IPS-18a (cell line): Measurements from ENCODE around the gene RAB6B.

Source experiments
- H3K27ac ChIP-seq: one replicate; pipeline ENCODE4 v1.5.1; 2013; ENCODE audit warnings: low read length
- H3K27me3 ChIP-seq: one replicate; pipeline ENCODE4 v1.6.1; 2013; ENCODE audit warnings: mild to moderate bottlenecking, low read length; ENCODE audit not compliant: control insufficient read depth, insufficient read depth
- H3K36me3 ChIP-seq: one replicate; pipeline ENCODE4 v1.6.1; 2013; ENCODE audit warnings: low read depth, low read length; ENCODE audit not compliant: control insufficient read depth
- H3K4me1 ChIP-seq: one replicate; pipeline ENCODE4 v1.6.1; 2013; ENCODE audit warnings: low read depth, low read length; ENCODE audit not compliant: control insufficient read depth
- H3K4me3 ChIP-seq: one replicate; pipeline ENCODE4 v1.5.1; 2013; ENCODE audit warnings: low read length
- H3K9ac ChIP-seq: one replicate; pipeline ENCODE4 v1.6.1; 2013; ENCODE audit warnings: mild to moderate bottlenecking, low read length, moderate library complexity
- H3K9me3 ChIP-seq: one replicate; pipeline ENCODE4 v1.6.1; 2013; ENCODE audit warnings: low read depth, low read length; ENCODE audit not compliant: control insufficient read depth

RAB6B gene

DNA sequence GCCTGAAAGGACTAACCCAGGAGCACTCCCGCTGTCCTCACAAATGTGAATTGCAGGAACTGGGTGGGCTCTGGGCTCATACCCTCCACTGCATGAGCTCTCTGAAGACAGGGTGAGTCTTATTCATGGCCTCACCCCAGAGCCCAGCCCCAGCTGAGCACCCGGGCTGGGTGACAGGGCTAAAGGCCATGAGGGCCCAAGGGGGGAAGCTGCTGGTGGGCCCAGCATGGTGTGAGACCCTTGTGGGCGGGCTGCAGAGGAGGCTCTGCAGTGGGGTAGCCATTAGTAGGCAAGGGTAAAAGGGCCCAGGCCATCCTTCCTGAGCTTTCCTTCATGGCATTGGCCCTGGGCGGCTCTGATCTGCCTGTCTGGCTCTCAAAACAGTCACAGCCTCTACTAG lies 59.7 kb downstream of the RAB6B start:
- Histone ChIP-seq H3K27ac (no peak overlapping the region), H3K4me1 (no peaks in the 10 kb centered on the region), H3K4me3 (no peak overlapping the region), H3K9me3 (no peaks in the 10 kb centered on the region), H3K27me3 (no peaks in the 10 kb centered on the region), H3K36me3 (no peaks in the 10 kb centered on the region), H3K9ac (no peak overlapping the region)

DNA sequence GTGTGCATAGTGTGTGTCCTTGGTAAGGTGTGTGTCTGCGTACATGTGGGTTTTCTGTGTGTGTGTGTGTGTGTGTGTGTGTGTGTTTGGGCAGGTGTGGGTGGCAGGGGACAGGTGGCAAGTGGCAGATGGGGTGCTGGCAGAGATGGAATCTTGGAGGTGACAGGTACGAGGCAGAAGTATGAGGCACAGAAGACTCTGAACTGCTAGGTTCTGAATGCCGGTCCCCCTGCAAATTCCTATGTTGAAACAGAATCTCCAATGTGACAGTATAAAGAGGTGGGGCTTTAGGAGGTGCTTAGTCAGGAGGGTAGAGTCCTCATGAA lies 60.3 kb downstream of the RAB6B start:
- H3K27ac ChIP-seq, result no peak overlapping the region
- H3K9ac ChIP-seq, result no peak overlapping the region
- no peak overlapping the region for H3K4me3 ChIP-seq
- no peaks in the 10 kb centered on the region for H3K4me1 ChIP-seq
- no peaks in the 10 kb centered on the region for H3K27me3 ChIP-seq
- no peaks in the 10 kb centered on the region for H3K36me3 ChIP-seq
- no peaks in the 10 kb centered on the region for H3K9me3 ChIP-seq

DNA sequence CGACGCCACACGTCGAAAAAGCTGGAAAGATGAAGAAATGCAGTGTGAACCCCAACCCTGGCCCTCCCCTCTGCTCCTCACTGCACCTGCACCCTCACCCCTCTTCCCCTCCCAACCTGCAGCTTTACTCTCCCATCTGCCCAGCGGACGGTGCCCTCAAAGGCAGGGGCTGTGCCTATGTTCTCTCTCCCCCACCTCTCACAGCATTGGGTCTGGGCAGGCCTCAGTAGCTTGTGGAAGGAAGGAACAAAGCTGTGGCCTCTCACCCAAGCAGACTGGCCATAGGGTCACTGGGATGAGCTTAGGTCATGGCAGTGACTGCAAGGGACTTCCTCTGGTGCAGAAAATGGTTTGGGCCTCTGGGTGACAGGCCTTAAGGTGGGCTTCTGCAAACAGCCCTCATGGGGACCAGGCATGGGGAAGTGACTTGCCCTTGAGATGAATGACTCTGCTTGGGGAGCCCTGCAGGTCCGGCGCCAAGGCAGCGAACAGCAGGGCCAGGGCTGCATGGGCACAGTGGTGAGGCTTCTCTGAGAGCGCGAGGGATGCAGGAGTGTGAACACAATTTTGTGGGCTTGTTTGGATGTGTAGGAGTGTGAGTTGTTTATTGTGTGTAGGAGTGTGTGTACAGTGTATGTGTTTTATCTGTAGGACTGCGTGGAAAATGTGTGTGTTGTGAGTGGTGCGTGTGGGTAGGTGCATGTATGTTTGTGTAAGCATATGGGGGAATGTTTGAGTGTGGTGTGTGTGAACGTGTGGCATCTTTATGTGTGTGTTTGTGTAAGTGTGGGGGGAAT lies 60.9 kb downstream of the RAB6B start:
- Histone ChIP-seq H3K4me3 (no peak overlapping the region), H3K27me3 (no peaks in the 10 kb centered on the region), H3K9ac (no peak overlapping the region), H3K36me3 (no peaks in the 10 kb centered on the region), H3K27ac (no peak overlapping the region), H3K4me1 (no peaks in the 10 kb centered on the region), H3K9me3 (no peaks in the 10 kb centered on the region)

DNA sequence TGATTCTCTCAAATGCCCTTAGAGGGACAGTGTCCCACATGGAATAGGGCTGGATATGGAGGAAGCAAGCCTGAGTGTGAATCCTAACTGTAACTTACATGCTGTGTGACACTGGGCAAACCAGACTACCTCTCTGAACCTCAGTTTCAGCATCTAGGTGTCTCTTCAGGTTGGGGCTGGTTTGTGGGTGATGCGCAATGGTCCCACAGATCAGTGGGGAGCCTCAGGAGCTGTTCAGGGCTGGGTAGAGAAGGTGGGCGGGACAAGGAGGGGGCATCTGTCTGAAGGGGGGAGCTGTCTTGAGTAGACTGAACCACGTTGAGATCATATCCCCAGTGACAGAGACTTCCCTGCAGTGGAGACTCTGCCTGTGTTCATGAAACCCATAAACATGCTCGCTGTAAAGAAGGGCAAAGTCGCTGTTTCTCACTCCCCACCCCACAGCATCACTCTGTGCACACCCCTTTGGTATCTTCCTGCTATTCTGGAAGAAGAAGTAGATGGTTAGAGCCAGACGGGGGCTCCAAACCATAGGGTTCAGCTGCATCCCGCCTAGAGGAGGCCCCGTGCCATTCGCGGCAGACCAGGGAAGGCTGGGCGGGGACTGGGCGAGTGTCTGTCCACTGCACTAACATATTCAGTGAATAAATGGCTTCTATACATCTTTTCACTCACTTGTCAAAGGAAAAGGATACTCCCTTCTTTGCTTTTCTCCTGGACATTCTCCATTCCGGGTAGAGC lies 61.6 kb downstream of the RAB6B start:
- no peak overlapping the region for H3K9ac ChIP-seq
- H3K4me3 ChIP-seq, result no peak overlapping the region
- H3K36me3 ChIP-seq, result no peaks in the 10 kb centered on the region
- H3K9me3 ChIP-seq, result no peaks in the 10 kb centered on the region
- no peaks in the 10 kb centered on the region for H3K27me3 ChIP-seq
- no peaks in the 10 kb centered on the region for H3K4me1 ChIP-seq
- H3K27ac ChIP-seq, result no peak overlapping the region

DNA sequence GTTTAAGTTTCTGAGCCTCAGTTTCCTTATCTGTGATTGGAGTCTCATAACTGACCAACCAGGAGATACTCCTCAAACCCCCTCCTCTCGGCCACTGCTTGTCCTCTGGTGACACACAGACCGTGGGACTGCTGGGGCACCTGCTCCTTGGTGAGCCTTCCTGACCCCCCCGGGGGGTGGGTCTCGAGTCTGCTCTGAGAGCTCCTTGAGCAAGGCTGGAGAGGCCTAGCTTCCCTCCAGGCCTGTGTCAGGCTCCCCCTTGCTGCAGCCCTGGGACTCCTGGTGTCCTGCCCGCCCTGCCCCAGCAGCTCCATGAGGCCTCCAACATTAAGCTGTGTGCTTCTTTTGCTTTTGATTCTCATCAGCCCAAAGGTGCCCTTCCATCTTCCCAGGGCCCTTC lies 62.4 kb downstream of the RAB6B start:
- Histone ChIP-seq H3K9ac (no peak overlapping the region), H3K27ac (no peak overlapping the region), H3K27me3 (no peaks in the 10 kb centered on the region), H3K36me3 (no peaks in the 10 kb centered on the region), H3K4me3 (no peak overlapping the region), H3K9me3 (no peaks in the 10 kb centered on the region), H3K4me1 (no peaks in the 10 kb centered on the region)

DNA sequence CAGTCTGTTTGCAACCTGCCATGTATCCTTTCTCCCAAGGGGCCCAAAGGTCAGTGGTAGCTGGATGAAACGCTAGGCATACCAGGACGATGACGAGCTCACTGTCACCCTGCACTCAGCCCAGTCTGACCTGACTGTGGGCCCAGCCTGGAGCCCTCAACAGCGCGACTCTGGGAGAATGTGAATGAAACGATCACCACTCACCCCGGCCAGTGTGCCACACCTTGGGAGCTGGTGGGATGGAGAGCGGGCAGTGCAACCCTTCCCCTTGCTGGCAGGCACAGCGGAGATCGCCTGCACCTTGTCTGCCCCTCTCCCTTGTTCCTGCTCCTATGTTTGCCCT lies 62.9 kb downstream of the RAB6B start:
- no peak overlapping the region for H3K4me3 ChIP-seq
- H3K9me3 ChIP-seq, result no peaks in the 10 kb centered on the region
- H3K36me3 ChIP-seq, result no peaks in the 10 kb centered on the region
- H3K9ac ChIP-seq, result no peak overlapping the region
- no peaks in the 10 kb centered on the region for H3K4me1 ChIP-seq
- H3K27ac ChIP-seq, result no peak overlapping the region
- no peaks in the 10 kb centered on the region for H3K27me3 ChIP-seq

DNA sequence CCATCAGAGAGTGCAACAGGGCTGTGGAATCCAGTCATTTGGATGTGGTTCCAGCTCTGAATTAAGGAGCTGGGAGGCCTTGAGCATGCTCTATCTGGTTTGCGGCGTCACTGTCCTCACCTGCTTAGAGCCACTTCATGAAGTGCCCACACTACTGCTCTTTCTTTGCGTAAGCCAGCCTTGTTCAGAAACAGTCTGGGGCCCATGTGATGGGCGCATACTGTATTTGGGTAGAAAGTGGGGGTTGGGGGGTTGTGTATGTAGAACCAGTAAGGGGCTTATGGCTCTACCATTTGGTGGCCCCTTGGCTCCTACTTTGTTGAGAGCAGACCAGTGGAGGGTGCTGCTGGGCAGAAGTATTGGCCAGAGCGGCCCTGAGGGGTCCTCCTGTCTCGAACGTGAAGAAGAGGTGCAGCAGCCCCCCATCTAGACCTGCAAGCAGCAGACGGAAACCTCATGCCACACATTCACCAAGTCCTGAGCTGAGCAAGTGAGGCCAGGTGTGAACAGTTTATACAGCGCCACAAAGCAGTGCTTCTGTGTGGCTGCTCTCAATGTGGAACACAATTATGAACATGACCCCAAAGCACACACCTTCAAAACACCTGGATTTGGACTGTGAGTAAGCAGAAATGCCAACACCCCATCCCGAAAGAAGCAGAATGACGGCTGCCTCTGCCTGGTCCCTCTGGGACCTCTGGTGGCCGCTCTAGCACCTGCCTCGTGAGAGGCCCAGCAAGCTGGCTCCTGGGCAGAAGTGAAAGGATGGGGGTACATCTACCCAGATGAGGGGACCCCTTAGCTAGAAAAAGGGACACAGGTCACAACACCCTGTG lies 63.5 kb downstream of the RAB6B start:
- Histone ChIP-seq H3K27ac (no peak overlapping the region), H3K4me1 (no peaks in the 10 kb centered on the region), H3K27me3 (no peaks in the 10 kb centered on the region), H3K9ac (no peak overlapping the region), H3K4me3 (no peak overlapping the region), H3K36me3 (no peaks in the 10 kb centered on the region), H3K9me3 (no peaks in the 10 kb centered on the region)

DNA sequence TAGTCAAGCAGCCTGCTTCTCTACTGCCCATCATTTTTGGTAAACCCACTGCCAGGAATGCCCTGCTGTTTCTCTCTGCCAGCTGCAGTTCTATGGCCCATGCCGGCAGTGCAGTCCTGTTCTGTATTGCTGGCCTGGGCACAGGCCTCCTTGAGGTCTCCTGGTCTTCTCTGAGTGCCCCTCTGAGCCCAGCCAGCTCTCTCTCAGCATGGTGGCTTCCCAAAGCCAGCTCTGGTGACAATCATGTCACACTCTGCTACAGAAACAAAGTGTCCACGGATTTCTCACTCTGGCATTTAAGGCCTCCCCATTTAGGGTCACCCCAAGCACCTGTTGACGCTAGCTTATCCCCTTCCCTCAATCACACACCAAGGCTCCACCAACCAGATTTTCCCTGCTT lies 65.6 kb downstream of the RAB6B start:
- Histone ChIP-seq H3K9me3 (no peaks in the 10 kb centered on the region), H3K4me3 (no peak overlapping the region), H3K27ac (no peak overlapping the region), H3K36me3 (no peaks in the 10 kb centered on the region), H3K4me1 (no peaks in the 10 kb centered on the region), H3K27me3 (no peaks in the 10 kb centered on the region), H3K9ac (no peak overlapping the region)

DNA sequence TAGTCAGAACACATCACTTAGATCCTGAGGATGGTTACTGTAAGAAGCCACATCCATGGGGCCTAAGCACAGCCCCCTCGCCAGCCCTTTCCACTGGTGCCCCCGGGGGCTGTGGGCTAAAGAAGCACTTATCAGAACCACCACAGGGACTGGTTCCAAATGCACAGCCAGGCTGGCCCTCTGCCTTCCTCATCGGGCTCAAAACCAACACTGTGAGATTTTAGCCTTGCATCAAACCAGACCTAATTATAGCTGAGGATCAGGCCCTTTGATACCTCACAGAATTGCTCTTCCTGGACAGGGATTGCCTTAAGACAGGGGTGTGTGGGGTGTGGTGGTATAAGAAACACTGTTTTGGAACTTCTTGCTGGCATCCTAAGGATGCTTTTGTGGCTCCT lies 66.4 kb downstream of the RAB6B start:
- H3K27me3 ChIP-seq, result no peaks in the 10 kb centered on the region
- H3K9me3 ChIP-seq, result no peaks in the 10 kb centered on the region
- H3K27ac ChIP-seq, result no peak overlapping the region
- no peaks in the 10 kb centered on the region for H3K4me1 ChIP-seq
- no peak overlapping the region for H3K9ac ChIP-seq
- H3K4me3 ChIP-seq, result no peak overlapping the region
- H3K36me3 ChIP-seq, result no peaks in the 10 kb centered on the region

DNA sequence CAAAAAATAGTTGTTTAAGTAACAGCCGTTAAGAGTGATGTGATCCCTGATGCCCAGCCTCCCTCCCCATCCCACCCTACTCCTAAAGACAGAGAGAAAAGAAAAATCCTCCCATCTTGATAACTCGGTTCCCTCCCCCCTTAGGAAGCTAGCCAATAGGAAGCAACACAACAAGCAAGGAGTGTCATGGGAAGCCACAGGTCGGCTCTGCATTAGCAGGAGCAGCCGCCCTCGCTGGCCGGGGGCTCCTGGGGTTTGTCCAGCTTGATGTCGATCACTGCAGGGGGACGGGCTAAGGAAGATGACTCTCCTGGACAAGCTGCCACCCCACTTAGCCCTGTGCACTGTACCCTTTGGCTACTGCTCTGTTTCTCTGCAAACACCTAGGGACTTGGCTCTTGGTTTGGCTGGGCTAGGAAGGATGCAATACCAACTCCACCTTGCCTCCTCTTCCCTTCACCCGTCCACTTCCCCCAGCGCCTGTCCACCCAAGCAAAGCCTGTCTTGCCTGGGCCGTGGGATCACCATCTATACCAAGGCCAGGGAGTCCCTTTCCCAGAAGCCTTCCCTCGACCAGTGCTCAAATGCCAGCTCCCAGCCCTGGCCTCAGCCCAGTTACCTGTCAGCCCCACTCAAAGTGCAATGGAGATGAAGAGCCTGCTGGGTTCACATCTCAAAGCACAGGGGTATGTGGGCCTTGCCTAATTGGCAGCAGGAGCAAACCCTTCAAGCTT lies 66.9 kb downstream of the RAB6B start:
- H3K36me3 ChIP-seq, result no peaks in the 10 kb centered on the region
- H3K27ac ChIP-seq, result no peak overlapping the region
- H3K9ac ChIP-seq, result no peak overlapping the region
- H3K9me3 ChIP-seq, result no peaks in the 10 kb centered on the region
- no peaks in the 10 kb centered on the region for H3K27me3 ChIP-seq
- no peak overlapping the region for H3K4me3 ChIP-seq
- no peaks in the 10 kb centered on the region for H3K4me1 ChIP-seq

DNA sequence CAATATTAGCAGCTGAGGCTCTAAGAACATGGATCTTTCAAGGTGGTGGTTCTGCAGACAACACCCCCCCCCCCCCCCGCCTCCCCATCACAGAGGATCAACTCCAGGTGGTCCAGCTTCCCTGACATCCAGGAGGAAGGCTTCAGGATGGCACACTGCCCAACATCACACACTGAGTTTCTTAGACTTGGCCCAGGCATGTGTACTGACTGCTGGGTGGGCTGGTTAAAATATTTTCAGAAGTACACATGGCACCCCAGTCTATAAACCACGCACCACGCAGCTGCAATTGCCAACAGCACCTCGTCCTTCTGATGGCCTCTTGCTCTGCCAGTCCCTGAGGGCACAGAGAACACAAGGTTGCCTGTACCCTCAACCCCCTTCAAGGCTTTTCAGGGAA lies 68.0 kb downstream of the RAB6B start:
- H3K9ac ChIP-seq, result no peak overlapping the region
- H3K27me3 ChIP-seq, result no peaks in the 10 kb centered on the region
- H3K36me3 ChIP-seq, result peaks cover 3% of the 10 kb centered on the region
- no peak overlapping the region for H3K27ac ChIP-seq
- no peak overlapping the region for H3K4me3 ChIP-seq
- H3K9me3 ChIP-seq, result no peaks in the 10 kb centered on the region
- H3K4me1 ChIP-seq, result no peaks in the 10 kb centered on the region
